ENCODE measurements around the gene VPS4A.

Gene VPS4A

DNA sequence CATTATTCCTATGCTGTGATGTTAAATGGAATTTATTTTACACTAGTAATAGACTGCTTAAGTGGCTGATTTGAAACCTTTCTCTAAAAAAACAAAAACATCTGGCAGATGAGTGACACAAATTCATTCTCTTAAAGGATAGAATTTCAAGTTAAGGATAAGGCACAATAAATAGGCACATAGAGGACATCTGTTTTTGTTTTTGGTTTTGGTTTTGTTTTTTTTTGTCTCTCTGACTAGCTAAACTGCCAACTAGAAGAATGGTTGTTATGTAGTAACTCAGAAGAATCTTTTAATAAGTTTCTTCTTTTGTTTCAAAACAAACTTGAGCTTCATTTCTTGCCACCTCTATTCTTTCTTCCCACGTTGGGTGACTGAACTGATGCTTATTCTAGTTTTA, 5.1 kb upstream of the VPS4A start:
- no peak for DNase-seq

DNA sequence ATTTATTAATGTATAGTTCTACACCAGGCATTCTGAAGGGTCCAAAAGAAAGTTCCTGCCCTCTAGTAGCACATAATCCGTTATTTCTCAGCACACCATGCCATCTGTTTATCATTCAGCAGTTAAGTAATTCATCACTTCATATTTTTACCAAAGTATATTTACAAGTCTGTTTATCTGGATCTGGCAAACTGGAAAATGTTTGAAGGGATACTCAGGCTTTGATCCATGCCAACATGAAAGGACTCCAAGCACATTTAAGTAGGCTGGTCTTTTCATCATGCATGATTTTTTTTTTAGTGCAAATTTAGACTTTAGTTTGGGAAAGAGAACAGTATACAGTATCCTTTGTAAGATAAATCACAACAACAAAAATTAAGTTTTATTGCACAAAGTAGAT, 4.1 kb upstream of the VPS4A start:
- no peak for DNase-seq

DNA sequence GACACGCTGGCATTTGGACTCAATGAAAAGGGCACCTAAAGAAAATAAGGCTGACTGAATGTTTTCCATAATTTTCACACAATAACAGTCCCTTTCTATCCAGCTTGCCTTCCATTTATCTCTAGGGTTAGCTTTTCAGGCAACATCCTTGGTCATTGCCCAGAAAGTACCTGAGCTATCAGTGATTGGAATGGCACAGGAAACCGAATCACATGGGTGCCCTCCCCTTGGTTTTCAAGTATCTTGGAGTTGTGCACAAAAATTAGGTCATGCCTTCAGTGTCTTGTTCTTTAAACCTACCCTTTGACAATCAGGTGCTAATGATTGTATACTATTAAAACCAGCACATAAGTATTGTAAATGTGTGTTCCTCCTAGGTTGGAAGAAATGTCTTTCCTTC, 3.3 kb upstream of the VPS4A start:
- DNase-seq = no peak

DNA sequence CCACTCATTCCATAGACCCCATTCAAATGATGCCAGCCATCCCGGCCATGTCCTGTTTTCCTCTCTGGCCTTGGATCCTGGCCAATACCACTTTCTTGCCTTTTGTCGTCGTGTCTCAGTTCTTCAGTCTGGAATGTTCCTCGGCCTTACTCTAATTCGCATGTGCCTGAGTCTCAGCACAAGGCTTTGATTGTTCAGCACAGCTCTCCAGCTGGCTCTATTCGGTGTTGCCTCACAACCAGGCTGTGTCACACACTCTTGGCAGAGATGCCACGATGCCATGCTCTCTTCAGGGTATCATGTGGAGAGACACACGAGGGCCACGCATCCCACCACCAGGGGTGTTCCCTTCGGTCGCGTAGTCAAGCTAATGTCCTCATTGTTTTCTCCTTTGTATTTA, 1.8 kb upstream of the VPS4A start:
- DNase-seq = peak in 45 of 56 donors; percentile 7 to 89 (median 50)

DNA sequence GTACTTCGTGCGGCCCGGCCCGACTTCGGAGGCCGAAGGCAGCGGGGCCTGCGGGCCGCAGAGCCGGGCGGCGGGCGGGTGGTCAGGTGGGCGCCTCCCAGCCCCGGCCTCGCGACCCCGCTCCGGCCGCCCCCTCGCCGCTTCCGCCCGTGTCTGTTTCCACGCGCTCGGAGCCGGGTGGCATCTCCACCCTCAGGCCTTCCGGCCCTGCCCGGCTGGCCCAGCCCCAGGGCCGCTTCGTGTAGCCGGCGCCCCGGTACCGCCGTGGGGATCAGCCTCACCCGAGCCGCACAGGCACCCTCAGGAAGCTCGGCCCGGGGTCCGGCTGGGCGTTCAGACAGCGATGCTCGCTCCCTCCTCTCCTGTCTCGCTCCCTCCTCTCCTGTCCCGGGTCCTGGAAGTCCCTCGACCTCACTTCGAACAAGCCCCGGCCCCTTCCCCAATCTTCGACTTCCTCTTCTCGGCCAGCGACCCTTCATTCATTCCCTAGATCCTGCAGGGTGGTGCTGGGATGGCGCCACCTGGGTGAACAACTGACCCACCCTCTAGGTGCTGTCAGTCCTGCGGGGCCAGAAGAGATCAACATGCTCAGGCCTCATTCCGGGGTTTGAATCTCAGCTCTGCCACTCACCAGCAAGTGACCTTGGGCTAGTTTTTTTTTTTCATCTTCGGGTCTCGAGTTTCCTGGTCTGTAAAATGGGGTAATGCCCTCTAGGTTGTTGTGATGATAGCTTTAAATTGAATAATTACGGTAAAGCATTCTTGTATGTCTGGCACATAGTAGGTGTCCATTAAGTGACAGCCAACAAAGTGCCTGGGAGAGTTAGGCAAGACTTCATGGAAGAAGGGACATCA, 610 bp downstream of the VPS4A start:
- DNase-seq = peak in 3 of 56 donors; percentile 34 to 43 (median 36)

DNA sequence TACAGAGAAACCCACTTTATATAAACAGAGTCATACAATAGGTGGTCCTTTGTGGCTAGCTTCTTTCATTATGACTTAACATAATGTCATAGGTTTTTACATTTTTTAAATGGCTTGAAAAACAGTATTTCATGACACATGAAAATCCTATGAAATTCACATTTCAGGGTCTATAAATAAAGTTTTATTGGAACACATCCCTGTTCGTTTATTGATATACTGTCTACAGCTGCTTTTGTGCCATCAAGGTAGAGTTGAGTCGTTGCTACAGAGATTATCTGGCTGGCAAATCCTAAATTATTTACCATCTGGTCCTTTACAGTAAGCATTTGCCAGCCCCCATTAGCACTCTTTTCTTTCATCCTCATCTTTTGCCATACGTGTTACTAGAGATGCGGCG, 2.3 kb downstream of the VPS4A start:
- DNase-seq = no peak

DNA sequence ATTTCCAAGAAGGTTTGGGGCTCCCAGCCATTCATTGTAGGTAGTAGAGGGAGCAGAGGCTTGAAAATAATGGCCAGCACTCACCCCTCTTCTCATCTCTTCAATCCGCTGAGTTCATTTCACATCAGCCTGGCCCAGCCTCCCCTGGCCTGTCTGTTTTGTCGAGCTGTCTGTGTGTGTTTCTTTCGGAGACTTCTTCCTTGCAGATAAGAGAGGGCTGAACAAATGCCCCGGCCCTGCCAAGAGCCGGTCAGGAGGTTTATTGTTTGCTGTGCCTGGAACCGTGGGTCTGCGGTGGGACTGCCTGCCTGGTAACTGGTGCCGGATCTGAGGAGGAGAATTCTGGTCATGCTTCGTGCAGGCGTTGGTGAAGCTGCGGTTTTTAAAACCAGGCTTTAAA, 3.4 kb downstream of the VPS4A start:
- no peak for DNase-seq

DNA sequence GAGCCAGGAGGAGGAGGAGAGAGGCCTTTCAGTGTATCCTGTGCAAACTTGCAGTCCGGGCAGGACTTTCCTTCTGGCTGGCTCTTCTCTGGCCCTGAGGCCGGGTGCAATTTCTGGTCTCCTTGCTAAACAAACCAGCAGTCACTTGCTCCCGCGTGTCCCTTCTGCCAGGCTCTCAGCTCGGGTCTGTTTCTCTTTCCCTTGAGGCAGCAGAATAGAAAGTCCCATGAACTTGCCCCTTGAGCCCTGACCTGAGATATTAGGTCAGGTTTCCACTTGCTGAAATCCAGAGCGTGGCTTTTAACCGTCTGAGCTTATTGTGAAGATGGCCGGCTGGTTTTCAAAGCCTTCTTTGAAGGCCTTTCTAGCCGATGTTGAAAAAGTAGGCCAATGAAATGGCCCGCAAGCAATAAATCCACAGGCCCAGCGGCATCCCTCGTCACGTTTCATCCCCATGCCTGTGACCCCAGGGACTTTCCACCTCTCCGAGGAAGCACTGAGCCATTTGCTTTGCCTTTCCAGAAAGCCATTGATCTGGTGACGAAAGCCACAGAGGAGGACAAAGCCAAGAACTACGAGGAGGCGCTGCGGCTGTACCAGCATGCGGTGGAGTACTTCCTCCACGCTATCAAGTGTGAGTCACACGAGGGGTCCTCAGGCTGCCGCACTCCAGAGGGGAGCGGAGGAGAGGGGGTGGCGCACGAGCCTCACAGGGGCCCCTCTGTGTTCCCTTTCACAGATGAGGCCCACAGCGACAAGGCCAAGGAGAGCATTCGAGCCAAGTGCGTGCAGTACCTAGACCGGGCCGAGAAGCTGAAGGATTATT, 4.5 kb downstream of the VPS4A start:
- peak in 4 of 56 donors; percentile 10 to 38 (median 22) for DNase-seq

DNA sequence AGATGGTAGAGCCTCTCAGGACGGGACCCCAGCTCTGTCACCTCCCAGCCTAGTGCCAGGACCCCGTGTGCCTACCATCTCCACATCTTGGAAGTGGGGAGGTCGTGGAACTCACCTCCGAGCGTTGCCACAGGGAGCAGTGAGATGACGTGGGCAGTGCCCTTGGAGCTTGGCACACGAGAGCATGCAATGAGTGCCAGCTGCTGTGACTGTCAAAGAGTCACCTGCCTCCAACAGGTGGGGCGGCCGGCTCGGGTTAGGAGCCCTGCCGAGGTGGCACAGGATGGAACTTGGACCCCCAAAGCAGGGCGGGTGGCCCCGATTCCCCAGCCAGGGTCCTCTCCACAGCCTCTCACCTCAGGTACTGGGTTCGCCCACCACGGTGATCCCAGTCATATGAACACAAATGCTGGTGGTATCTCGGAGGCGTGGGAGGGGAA, 5.5 kb downstream of the VPS4A start:
- DNase-seq = no peak

DNA sequence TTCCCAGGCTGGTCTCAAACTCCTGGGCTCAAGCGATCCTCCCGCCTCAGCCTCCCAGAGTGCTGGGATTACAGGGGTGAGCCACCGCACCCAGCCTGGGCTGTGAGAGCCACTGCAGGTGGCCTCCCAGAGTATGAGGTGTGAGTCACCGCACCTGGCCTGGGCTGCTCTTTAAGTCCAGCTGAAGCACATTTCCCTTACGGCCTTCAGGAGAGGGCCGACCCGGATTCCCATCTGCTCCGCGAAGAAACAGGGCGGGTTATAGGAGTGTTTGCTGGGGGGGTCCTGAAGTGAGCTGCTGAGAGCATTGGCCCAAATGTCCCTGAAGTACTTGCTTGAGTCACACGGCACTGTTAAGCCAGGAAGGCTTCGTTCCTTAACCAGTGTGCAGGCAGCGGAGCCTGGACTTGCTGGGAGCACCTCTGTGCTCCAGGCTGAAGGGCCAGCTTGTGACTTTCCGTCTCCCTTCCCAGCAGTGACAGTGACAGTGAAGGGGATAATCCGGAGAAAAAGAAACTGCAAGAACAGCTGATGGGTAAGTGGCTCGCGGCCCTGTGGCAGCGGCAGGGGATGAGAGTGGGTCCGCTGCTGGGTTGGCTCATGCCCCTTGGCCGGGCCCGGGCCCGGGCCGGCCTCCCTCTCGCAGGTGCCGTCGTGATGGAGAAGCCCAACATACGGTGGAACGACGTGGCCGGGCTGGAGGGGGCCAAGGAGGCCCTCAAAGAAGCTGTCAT, 7.2 kb downstream of the VPS4A start:
- no peak for DNase-seq

DNA sequence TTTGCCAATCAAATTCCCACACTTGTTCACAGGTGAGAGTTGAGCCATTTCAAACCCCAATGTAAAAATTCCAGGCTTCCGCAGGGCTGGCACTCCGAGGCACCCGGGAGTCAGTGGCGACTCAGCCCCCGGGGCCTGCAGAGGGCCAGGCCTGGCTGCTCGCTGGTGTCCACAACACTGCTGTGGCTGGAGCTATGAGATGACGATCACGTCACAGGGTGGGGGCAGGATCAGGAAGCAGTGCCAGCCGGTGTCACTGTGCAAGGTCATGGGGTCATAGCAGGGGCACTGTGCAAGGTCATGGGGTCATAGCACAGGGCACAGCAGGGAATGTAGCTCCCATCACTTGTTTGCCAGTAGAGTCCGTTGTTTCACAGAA, 7.8 kb downstream of the VPS4A start:
- no peak for DNase-seq

DNA sequence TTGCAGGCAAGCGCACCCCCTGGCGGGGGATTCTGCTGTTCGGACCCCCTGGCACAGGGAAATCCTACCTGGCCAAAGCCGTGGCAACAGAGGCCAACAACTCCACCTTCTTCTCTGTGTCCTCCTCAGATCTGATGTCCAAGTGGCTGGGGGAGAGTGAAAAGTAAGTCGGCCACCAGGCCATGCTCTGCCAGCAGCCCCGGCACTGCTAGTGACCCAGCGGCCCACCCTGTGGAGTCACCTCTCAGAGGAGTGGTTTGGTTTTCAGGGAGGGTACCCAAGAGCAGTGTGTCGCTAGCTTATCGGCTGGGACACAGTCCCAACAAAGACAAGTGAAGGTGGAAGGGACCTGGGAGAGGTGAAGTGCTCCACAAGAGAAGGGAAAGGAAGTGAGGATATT, 8.2 kb downstream of the VPS4A start:
- DNase-seq = no peak

DNA sequence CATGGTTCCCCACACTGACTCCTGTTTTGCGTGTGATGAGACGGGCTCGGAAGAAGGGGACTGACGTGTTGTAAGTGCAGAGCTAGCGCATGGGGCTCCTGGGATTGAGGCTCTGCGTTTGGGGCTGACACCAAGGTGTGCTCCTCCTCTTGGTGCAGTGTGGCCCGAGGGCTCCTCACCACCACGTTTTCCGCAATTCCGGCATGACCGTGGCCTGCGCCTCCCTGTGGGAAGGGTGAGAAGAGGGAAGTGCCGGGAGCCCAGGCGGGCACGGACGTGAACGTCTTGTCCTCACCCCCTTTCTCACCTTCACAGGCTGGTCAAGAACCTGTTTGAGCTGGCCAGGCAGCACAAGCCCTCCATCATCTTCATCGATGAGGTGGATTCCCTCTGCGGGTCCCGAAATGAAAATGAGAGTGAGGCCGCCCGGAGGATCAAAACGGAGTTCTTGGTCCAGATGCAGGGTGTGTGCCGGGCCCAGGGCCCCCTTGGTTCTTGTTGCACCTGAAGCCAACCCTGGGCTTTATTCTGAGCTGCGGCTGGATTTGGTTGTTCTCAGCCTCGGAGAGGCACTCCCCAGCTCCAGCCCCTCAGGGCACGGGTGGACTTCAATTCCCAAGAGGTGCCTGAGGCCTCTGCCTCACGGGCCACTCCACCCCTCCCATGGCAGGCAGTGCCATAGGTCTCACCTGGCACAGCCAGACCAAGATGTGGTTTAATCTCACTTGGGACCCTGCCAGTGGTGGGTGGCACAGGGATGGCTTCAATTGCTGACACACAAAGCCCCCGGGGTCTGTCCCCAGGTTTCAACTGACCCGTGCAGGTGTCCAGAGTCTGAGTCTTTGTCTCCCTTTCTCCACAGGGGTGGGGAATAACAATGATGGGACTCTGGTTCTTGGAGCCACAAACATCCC, 8.9 kb downstream of the VPS4A start:
- no peak for DNase-seq

DNA sequence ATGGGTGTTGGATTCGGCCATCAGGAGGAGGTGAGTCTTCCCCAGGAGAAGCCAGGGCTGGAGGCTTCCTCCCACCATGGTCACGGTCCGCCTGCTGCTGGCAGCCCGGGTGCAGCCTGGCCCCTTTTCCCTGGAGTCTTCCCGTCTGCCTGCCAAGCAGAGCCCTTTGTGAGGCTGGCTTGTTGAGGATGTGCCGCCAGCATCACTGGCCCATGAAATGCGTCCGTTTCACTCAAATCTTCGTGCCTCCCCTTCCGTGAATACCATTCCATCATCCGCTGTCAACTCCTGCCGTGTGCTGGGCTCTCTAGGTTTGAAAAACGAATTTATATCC, 9.6 kb downstream of the VPS4A start:
- no peak for DNase-seq

DNA sequence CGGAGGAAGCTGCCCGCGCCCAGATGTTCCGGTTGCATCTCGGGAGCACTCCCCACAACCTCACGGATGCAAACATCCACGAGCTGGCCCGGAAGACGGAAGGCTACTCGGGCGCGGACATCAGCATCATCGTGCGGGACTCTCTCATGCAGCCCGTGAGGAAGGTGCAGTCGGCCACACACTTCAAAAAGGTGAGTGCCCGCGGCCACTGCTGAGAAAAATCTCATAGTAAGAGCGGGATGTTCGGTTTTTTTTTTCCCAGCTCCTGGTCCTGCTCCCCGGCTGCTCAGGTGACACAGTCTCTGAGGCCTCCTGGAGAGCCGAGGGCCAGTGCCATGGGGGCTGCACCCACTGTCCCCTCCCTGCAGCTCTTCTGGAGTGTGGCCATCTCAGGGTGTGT, 9.9 kb downstream of the VPS4A start:
- no peak for DNase-seq

DNA sequence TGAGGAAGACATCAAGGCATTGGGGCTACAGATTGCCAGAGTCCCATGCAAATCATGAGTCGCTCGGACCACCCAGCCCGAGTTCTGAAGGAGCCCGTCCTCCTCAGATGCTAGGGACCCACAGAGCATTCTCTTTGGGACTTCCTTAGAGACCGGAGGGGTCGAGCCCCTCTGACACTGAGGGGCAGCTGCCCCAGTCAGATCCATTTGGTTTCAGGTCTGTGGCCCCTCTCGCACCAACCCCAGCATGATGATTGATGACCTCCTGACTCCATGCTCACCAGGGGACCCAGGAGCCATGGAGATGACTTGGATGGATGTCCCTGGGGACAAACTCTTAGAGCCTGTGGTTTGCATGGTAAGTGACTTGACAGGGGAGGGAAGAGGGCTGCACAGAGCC, 11.2 kb downstream of the VPS4A start:
- no peak for DNase-seq

DNA sequence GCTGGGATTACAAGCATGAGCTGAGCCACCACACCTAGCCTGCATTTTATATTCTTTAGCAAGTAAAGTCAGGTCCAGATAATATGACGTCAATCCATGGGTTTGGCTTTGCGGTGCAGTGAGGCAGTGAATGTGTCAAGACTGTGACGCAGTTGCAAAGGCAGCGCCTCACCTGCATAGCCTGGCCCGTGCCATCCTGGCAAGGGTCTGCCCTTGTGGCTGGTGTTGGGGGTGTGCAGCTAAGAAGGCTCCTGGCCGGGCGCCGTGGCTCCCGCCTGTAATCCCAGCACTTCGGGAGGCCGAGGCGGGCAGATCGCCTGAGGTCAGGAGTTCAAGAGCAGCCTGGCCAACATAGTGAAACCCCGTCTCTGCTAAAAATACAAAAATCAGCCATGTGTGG, 12.3 kb downstream of the VPS4A start:
- no peak for DNase-seq

DNA sequence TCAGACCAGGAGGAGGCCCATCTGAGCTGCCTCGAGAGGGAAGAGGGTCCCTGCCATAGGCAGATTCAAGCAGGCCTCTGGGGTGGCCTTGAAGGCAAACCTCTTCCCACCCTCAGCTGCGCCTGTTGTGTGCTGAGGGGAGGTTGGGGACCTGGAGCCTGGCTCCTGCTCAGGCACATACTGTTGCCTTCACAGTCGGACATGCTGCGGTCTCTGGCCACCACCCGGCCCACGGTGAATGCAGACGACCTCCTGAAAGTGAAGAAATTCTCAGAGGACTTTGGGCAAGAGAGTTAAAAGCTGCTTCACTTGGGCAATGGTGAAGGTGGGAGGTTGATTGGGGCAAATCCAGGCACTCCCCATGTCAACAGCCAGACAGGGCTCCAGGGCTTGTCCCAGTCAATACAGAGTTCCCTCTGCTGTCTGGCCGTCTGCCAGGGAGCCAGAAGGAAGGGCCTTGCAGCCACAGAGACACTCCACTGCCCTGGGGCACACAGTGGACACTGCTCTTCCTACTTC, 12.9 kb downstream of the VPS4A start:
- DNase-seq = peak in 18 of 56 donors; percentile 3 to 54 (median 29)

DNA sequence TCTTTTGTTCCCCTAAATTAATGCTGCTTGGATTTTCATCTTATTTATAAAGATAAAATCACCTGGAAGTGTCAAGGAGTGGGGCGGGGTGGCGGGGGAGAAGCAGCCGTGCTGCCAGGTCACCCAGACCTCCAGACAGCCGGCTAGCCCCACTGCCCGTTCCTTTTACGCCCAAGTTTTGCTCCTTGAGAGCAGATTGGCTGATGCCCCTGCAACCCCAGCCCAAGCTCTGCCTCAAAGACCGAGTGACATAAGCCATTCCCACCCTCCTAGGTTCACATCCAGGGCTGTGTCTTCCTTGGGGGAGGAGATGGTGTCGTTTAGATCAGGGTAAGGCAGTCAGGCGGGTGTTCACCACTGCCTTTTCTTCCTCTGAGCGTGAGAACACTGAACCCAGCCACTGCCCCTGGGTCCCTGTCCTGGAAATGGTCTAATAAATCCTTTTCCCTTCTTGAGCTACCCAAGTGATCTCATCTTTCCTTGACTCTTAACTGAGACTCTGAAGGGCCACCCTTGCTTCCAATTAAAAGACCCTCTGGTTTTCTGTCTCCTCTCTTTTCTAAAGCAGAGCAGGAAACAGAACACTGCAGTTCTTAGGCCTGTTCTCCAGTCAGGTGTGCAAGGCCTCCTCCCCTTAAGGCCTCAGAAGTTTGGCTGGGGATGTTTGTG, 13.6 kb downstream of the VPS4A start:
- DNase-seq = no peak

DNA sequence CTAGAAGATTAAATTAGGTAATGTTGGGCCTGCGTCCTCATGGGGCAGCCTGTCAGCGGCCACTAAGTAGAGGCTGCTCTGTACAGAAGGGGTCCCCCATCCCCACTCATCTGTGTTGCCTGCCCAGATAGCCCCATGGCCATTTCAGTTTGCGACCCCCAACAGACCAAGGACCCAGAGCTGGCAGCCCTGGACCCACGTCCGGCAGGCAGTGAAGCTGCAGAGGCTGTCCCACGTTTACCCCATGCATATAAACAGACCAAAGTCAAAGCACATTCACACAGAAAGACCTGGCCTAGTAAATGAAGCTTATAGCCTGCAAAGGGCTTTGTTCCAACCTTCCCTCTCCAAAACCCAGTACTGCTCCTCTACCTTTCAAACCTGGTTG, 14.6 kb downstream of the VPS4A start:
- no peak for DNase-seq
